Cardiac muscle cell (in vitro differentiated cells and primary cell): ENCODE measurements around the gene ABCD3. TPM values are rescaled to one million over a fixed set of nuclear protein-coding genes. Genes with fewer than 3 reads are reported as not detected.

Source experiments
- DNase-seq, 2 donors: peaks; one replicate each; pipeline versions ENCODE4 v3.0.0 to v3.0.0-alpha.2; 2010 to 2017; ENCODE audit warnings: low read depth in 1 of 2, low spot score in 1 of 2
- H3K27ac ChIP-seq: fragments of 200-600 bp; sonication (generic); 2 replicates; pipeline ENCODE4 v1.5.1; 2016
- H3K27me3 ChIP-seq: fragments of 200-600 bp; sonication (generic); 2 replicates; pipeline ENCODE4 v1.6.0; 2016; ENCODE audit warnings: control low read depth
- H3K36me3 ChIP-seq: fragments of 200-600 bp; sonication (generic); 2 replicates; pipeline ENCODE4 v1.5.1; 2016; ENCODE audit warnings: control low read depth
- H3K4me1 ChIP-seq: fragments of 200-600 bp; sonication (generic); 2 replicates; pipeline ENCODE4 v1.8.1; 2017; ENCODE audit warnings: low read depth, mild to moderate bottlenecking, mixed run types
- H3K4me3 ChIP-seq: fragments of 200-600 bp; sonication (generic); 2 replicates; pipeline ENCODE4 v1.5.1; 2016; ENCODE audit warnings: mild to moderate bottlenecking
- H3K9me3 ChIP-seq: fragments of 200-600 bp; sonication (generic); 2 replicates; pipeline ENCODE4 v1.5.1; 2017; ENCODE audit warnings: low read depth, mild to moderate bottlenecking, control low read depth
- CTCF ChIP-seq: IDR thresholded peaks from 2 replicates; pipeline ENCODE4 v1.5.1; 2012; ENCODE audit warnings: low read depth, mild to moderate bottlenecking, low read length
- polyA plus RNA-seq: library from polyadenylated mRNA; unstranded; fragments of >200 nt; fragmentation: Nextera tagmentation; extraction: Ambion mirVana; gene quantifications from 2 replicates; pipeline ENCODE4 v1.2.1, GENCODE V29; 2016
- total RNA-seq: library from RNA; depleted of rRNA; stranded (reverse); fragments of >200 nt; gene quantifications from 2 replicates; pipeline ENCODE4 v1.2.3, GENCODE V29; 2016

The ABCD3 gene
- total and polyA plus RNA-seq, 2 experiments from 2014 or later, result 20.7 to 30.6 TPM

DNA sequence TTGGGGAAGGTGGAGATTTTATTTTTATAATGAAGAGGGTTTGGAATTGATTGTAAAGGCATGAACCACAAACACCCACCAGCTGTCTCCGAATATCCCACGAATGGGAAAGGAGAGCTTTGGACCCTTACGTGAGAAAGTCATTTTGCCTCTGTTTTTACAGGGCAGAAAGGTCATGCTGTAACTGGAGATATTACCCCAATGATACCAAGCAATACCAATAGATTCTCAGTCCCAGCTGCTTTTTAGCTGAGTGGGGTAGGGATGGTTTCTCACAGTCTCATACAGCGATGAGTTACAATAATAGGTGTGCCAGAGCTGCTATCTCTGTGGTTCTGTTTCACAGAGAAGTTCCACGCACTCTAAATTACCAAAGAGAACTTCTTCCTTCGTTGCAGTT lies 132.2 kb downstream of the ABCD3 start:
- Histone ChIP-seq H3K36me3 (no peaks in the 10 kb centered on the region), H3K9me3 (no peaks in the 10 kb centered on the region), H3K4me3 (no peak overlapping the region), H3K27ac (no peak overlapping the region), H3K27me3 (no peaks in the 10 kb centered on the region), H3K4me1 (no peaks in the 10 kb centered on the region)
- no peak for TF ChIP-seq CTCF
- no peak for DNase-seq

GRCh38 chr1:94550800-94551241 lies 132.6 kb downstream of the ABCD3 start:
- Histone ChIP-seq H3K4me3 (no peak overlapping the region), H3K27ac (no peak overlapping the region), H3K4me1 (no peaks in the 10 kb centered on the region), H3K27me3 (no peaks in the 10 kb centered on the region), H3K9me3 (no peaks in the 10 kb centered on the region), H3K36me3 (no peaks in the 10 kb centered on the region)
- DNase-seq, result no peak
- TF ChIP-seq CTCF, result no peak

GRCh38 chr1:94551449-94551848 lies 133.3 kb downstream of the ABCD3 start:
- Histone ChIP-seq H3K27ac (no peak overlapping the region), H3K36me3 (no peaks in the 10 kb centered on the region), H3K9me3 (no peaks in the 10 kb centered on the region), H3K4me1 (no peaks in the 10 kb centered on the region), H3K4me3 (no peak overlapping the region), H3K27me3 (no peaks in the 10 kb centered on the region)
- no peak for DNase-seq
- no peak for TF ChIP-seq CTCF

GRCh38 chr1:94552071-94552586 lies 133.9 kb downstream of the ABCD3 start:
- H3K9me3 ChIP-seq, result no peaks in the 10 kb centered on the region
- H3K27ac ChIP-seq, result no peak overlapping the region
- H3K36me3 ChIP-seq, result no peaks in the 10 kb centered on the region
- H3K4me3 ChIP-seq, result no peak overlapping the region
- no peaks in the 10 kb centered on the region for H3K27me3 ChIP-seq
- H3K4me1 ChIP-seq, result no peaks in the 10 kb centered on the region
- DNase-seq, result no peak
- no peak for TF ChIP-seq CTCF

DNA sequence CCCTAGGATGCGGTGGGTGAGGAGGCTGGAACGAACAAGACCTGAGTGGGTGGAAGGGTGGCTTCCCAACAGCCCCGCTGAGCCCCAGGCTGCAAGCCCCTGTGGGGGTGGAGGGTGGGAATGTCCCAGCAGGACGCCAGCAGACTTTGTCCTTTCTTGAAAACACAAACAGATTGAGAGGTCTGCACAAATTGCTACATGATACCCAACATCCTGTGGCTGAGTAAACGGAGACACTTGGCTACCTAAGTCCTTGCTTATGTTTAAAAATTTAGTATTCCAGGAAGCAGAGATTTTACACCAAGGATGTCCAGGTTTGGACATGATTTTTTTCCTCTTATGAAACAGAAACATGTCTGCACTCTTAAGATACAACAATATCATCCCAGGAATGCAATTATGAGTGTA lies 135.1 kb downstream of the ABCD3 start:
- no peak overlapping the region for H3K4me3 ChIP-seq

More for the DNA sequence above, 135.1 kb downstream of the ABCD3 start:
- Histone ChIP-seq H3K4me1 (no peaks in the 10 kb centered on the region), H3K36me3 (no peaks in the 10 kb centered on the region), H3K27ac (no peak overlapping the region), H3K27me3 (no peaks in the 10 kb centered on the region), H3K9me3 (no peaks in the 10 kb centered on the region)
- TF ChIP-seq CTCF, result no peak
- DNase-seq, result no peak
